ENCODE measurements around the gene BMF.

GRCh38 chr15:40149339-40149738, 40.7 kb upstream of the BMF start:
- no peak for TF ChIP-seq CTCF (IDR thresholded peaks at IDR 0.05; ENCODE audit: poor library complexity, severe bottlenecking)
- no peak for TF ChIP-seq POLR2AphosphoS5 (IDR thresholded peaks at IDR 0.05)
- TF ChIP-seq EZH2 (IDR thresholded peaks at IDR 0.05; ENCODE audit: borderline replicate concordance, insufficient read depth, low read length, poor library complexity, severe bottlenecking) = no peak
- TF ChIP-seq REST (IDR thresholded peaks at IDR 0.05; ENCODE audit: borderline replicate concordance) = no peak
- TF ChIP-seq SMC3 (conservative IDR thresholded peaks at IDR 0.05; ENCODE audit: poor library complexity) = no peak
